A204.1 (cell line): ENCODE data around the gene GSAP.

Experiments used
- FAIRE-seq: peaks from 2 replicates; lab custom pipeline; 2012; peaks lifted over from hg19 to GRCh38; lab: Jason Lieb, UNC

The GSAP gene

GRCh38 chr7:77438131-77438530 lies 22.0 kb upstream of the GSAP start:
- no peak for FAIRE-seq

- no peak for FAIRE-seq
These were observed 18.6 kb upstream of the GSAP start for GRCh38 chr7:77434570-77435275.

GRCh38 chr7:77433901-77434300 lies 17.8 kb upstream of the GSAP start:
- no peak for FAIRE-seq

- FAIRE-seq, result no peak
These were observed 14.8 kb upstream of the GSAP start for GRCh38 chr7:77430927-77431326.

- FAIRE-seq, result peak; percentile 96
These were observed 12.7 kb upstream of the GSAP start for GRCh38 chr7:77428777-77429231.

- peak; percentile 96 for FAIRE-seq
These were observed 12.0 kb upstream of the GSAP start for GRCh38 chr7:77427996-77428603.

- FAIRE-seq, result no peak
These were observed 10.4 kb upstream of the GSAP start for GRCh38 chr7:77426521-77427051.

- no peak for FAIRE-seq
These were observed 9.9 kb upstream of the GSAP start for GRCh38 chr7:77426052-77426404.

GRCh38 chr7:77425101-77426051 lies 9.2 kb upstream of the GSAP start:
- FAIRE-seq, result peak; percentile 100

- FAIRE-seq, result no peak
These were observed 6.4 kb upstream of the GSAP start for GRCh38 chr7:77422500-77422899.

- FAIRE-seq, result no peak
These were observed 5.0 kb upstream of the GSAP start for GRCh38 chr7:77420986-77421672.

- no peak for FAIRE-seq
These were observed 4.3 kb upstream of the GSAP start for GRCh38 chr7:77420438-77420837.

GRCh38 chr7:77419102-77419501 lies 3.0 kb upstream of the GSAP start:
- FAIRE-seq, result no peak

GRCh38 chr7:77417801-77418200 lies 1.7 kb upstream of the GSAP start:
- FAIRE-seq, result no peak

- FAIRE-seq, result no peak
These were observed 647 bp upstream of the GSAP start for GRCh38 chr7:77416621-77417371.

GRCh38 chr7:77415476-77415822 lies 700 bp downstream of the GSAP start:
- FAIRE-seq, result no peak

GRCh38 chr7:77413861-77414424 lies 2.2 kb downstream of the GSAP start:
- FAIRE-seq, result no peak

GRCh38 chr7:77413128-77413527 lies 3.0 kb downstream of the GSAP start:
- FAIRE-seq, result no peak

GRCh38 chr7:77409739-77410547 lies 6.2 kb downstream of the GSAP start:
- FAIRE-seq, result no peak

GRCh38 chr7:77409005-77409738 lies 7.0 kb downstream of the GSAP start:
- FAIRE-seq, result no peak
